GM19239 (cell line): ENCODE measurements around the gene MAPK8IP3.
"Not testable (repeated sequence)": the region's sequence is repeated elsewhere in the genome, so short reads cannot be mapped to it uniquely, and the experiment has no call there.

Experiments
- DNase-seq: peaks from one replicate; pipeline ENCODE4 v3.0.0; 2011; ENCODE audit warnings: low spot score; ENCODE audit not compliant: insufficient read length
- FAIRE-seq: peaks from 2 replicates; lab custom pipeline; 2011; peaks lifted over from hg19 to GRCh38; lab: Jason Lieb, UNC

The MAPK8IP3 gene

GRCh38 chr16:1794221-1794871, 88.4 kb downstream of the MAPK8IP3 start:
- DNase-seq (no peak), FAIRE-seq (no peak)

GRCh38 chr16:1794908-1795666, 89.1 kb downstream of the MAPK8IP3 start:
- DNase-seq, result no peak
- FAIRE-seq, result no peak

DNA sequence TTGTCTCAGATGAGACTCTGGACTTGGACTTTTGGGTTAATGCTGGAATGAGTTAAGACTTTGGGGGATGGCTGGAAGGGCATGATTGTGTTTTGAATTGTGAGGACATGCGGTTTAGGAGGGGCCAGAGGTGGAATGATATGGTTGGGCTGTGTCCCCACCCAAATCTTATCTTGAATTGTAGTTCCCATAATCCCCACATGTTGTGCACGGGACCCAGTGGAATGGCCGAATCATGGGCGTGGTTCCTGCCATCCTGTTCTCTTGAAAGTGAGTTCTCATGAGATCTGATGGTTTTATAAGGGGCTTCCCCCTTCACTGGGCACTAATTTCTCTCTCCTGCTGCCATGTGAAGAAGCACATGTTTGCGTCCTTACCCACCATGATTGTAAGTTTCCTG, 93.3 kb downstream of the MAPK8IP3 start:
- not testable (repeated sequence) for DNase-seq, FAIRE-seq

DNA sequence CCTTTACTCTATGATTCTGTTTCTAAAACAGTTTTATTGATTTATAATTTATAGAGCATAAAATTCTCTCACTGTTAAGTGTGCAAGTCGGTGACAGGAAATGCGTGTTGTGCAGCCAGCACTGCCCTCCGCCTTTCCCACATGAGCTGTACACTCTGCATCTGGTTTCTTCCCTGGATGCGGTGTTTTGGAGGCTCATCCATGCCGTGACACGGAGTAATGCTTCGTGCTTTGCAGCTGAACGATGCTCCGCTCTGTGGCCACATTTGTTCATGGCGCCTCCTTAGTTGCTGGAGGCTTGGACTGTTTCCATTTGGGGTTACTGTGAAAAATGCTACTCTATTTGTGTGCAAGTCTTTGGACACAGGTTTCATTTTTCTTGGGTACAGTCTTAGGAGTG, 94.7 kb downstream of the MAPK8IP3 start:
- no peak for FAIRE-seq

GRCh38 chr16:1807626-1808025, 101.6 kb downstream of the MAPK8IP3 start:
- FAIRE-seq (no peak), DNase-seq (no peak)

More for the DNA sequence above, 94.7 kb downstream of the MAPK8IP3 start:
- no peak for DNase-seq

DNA sequence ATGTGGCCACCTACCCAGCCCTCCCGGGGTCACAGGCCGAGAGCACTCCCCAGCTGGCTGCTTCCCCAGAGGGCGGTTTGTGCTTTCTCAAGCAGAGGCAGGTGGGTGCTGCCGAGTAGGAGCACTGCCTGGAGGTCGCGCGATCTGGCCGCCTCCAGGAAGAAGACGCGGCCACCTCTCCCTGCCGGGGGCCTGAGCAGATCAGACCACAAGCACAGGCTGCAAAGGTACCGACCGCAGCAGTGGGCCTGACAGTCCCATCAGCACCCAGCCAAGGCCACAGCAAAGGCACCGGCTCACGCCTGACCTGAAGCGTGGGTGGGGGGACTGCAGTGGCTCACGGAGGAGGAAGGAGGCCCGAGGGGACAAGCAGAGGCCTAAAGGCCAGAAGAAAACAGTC, 102.7 kb downstream of the MAPK8IP3 start:
- no peak for DNase-seq
- FAIRE-seq, result no peak

GRCh38 chr16:1809281-1809801, 103.3 kb downstream of the MAPK8IP3 start:
- no peak for DNase-seq
- no peak for FAIRE-seq

DNA sequence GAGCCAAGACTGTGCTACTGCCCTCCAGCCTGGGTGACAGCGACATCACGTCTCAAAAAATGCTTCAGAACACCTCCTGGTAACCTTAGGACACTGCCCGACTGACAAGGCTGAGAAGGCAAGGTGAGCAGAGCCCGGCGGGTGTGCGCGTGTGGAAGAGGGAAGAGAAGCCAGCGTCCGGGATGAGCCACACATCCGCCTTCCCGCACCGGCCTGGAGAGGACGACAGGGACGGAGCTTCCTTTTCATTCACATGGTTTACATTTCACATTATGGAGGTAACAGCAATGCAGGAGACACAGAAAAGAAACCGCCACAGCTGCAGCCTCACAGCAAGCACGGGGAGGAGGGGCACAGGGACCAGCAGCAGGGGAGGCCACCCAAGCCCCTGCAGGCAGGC, 104.1 kb downstream of the MAPK8IP3 start:
- FAIRE-seq (no peak), DNase-seq (no peak)

DNA sequence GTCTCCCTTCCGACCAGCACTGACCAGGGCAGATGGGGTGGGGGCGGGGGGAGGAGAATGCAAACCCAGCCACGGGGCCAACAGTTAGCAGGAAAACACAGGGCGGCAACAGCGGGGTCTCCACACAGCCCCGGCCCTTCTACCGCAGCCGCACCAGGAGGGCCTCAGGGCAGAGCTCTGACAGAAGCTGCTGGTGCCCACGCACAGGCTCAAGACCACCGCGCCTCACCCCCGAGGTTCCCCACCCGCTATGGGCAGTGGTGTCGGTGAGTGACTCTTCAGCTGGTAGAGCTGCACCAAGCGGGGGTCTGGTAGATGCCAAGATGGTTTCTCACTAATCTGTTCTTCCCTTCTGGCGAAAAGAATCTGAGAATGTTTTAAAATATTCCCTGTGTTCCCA, 104.5 kb downstream of the MAPK8IP3 start:
- no peak for DNase-seq
- no peak for FAIRE-seq

- FAIRE-seq, result no peak
- DNase-seq, result no peak
These were observed 106.8 kb downstream of the MAPK8IP3 start for GRCh38 chr16:1812732-1813163.

GRCh38 chr16:1815461-1815860, 109.5 kb downstream of the MAPK8IP3 start:
- no peak for DNase-seq

GRCh38 chr16:1816396-1817275, 110.6 kb downstream of the MAPK8IP3 start:
- DNase-seq (no peak), FAIRE-seq (no peak)

More at GRCh38 chr16:1815461-1815860, 109.5 kb downstream of the MAPK8IP3 start:
- no peak for FAIRE-seq

GRCh38 chr16:1817276-1817589, 111.2 kb downstream of the MAPK8IP3 start:
- no peak for DNase-seq
- no peak for FAIRE-seq

DNA sequence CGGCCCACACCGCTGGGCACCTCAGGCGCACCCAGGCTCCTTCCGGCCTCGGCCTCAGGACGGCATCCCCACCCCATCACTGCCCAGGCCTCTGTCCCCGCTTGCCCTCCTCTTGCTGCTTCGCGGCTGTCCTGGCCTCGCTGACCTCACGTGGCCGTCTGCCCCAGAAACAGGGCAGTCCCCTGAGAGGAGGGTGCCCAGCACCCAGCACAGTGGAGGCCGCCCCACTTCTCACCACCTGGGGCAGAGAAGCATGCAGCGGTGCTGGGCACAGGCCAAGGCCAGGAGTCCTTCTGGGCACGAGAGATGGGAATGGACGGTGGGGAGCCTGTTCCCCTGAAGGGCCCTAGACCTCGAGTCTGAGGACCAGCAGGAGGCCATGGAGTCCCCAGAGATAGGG, 111.7 kb downstream of the MAPK8IP3 start:
- DNase-seq (no peak), FAIRE-seq (no peak)

GRCh38 chr16:1818204-1818872, 112.3 kb downstream of the MAPK8IP3 start:
- DNase-seq (no peak), FAIRE-seq (no peak)

DNA sequence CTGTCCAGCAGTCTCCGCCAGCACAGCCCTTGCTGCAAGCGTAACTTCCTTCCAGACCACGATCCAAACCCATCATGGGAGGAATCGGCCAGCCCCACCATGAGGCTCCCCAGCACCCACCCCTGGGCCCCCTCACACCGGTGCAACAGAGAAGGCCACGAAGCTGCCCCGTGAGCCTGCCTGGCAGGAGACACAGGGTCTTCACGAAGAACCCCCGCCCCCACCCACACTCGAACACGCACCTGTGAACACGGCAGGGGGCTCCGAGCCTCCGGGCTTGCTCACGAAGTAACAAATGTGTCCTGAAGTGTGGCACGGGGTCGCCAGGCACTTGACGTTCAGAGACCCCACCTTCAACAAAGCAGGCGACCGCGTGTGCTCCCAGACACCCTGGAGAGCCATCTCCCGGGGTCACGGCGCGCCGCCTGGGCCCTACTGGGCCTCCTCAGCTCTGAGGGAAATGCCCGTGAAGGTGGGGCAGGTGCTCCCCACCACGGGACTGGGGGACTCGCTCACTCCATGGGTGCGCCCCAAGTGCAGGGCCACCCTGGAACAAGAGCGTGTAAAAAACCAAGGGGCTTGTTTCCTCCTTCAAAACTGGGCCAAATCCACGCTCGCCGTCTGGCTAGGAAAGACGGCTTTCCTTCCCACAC, 113.0 kb downstream of the MAPK8IP3 start:
- FAIRE-seq, result no peak
- DNase-seq, result no peak

DNA sequence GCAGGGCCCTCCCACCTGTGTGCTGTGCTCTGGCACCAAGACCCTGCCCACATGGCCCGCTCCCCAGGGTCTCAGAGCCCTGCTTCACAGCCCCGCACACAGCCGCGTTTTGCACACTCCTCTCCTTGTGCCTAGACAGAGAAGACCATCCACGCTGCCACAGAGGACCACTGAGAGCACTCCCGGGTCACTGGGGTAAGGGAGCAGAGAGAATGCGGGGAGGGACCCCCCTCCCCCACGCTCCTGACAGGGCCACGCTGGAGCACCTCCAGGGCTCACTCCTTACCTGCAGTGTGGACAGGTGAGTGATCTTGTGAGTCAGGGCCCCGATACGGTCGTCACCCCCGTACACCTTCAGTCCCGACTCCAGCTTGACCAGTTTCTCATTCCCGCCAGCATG, 113.6 kb downstream of the MAPK8IP3 start:
- FAIRE-seq (no peak), DNase-seq (no peak)
